Kidney (tissue), 14 donors: ENCODE measurements around the gene PDE10A. TPM values are rescaled to one million over a fixed set of nuclear protein-coding genes. Genes with fewer than 3 reads are reported as not detected.

Experiments used
- DNase-seq, 5 donors: peaks; one replicate each; pipeline ENCODE4 v3.0.0-alpha.2; 2013 to 2020
- FAIRE-seq: peaks from 2 replicates; lab custom pipeline; 2012; peaks lifted over from hg19 to GRCh38; lab: Jason Lieb, UNC
- H3K27ac ChIP-seq, 2 donors: one replicate each; pipeline ENCODE4 v1.7.0; 2013; ENCODE audit warnings: low read depth in 2 of 2, low read length in 2 of 2, inconsistent platforms in 1 of 2
- H3K27me3 ChIP-seq: one replicate; pipeline ENCODE4 v1.7.1; 2013; ENCODE audit warnings: low read length, inconsistent platforms; ENCODE audit not compliant: control insufficient read depth, insufficient read depth
- H3K36me3 ChIP-seq, 3 donors: one replicate each; pipeline versions ENCODE4 v1.7.0 to v1.7.1; 2013; ENCODE audit warnings: low read length in 3 of 3, control low read depth in 1 of 3, inconsistent platforms in 1 of 3; ENCODE audit not compliant: insufficient read depth in 3 of 3, control insufficient read depth in 2 of 3
- H3K4me1 ChIP-seq, 3 donors: one replicate each; pipeline versions ENCODE4 v1.7.0 to v1.7.1; 2013; ENCODE audit warnings: low read length in 3 of 3, inconsistent platforms in 1 of 3, low read depth in 1 of 3; ENCODE audit not compliant: control insufficient read depth in 2 of 3, insufficient read depth in 2 of 3
- H3K4me3 ChIP-seq, 3 donors: one replicate each; pipeline versions ENCODE4 v1.7.0 to v1.8.1; 2013; ENCODE audit warnings: low read length in 3 of 3, control low read depth in 1 of 3, inconsistent platforms in 1 of 3
- H3K9ac ChIP-seq, 3 donors: one replicate each; pipeline versions ENCODE4 v1.7.0 to v1.7.1; 2013; ENCODE audit warnings: low read length in 3 of 3, control low read depth in 1 of 3, inconsistent platforms in 1 of 3
- H3K9me3 ChIP-seq, 3 donors: one replicate each; pipeline versions ENCODE4 v1.7.0 to v1.7.1; 2013; ENCODE audit warnings: low read length in 3 of 3, control low read depth in 1 of 3, inconsistent platforms in 1 of 3; ENCODE audit not compliant: control insufficient read depth in 2 of 3, insufficient read depth in 1 of 3
- CTCF ChIP-seq: IDR thresholded peaks from 3 replicates; pipeline ENCODE4 v1.5.1; 2012; ENCODE audit warnings: mild to moderate bottlenecking, moderate library complexity, borderline replicate concordance; ENCODE audit not compliant: insufficient read depth; ENCODE audit errors: extremely low read depth
- intact Hi-C: fragments of 100-400 bp; cut with DNase I; formaldehyde crosslinking; loops from one replicate; pipeline ENCODE4 v1.11.1; 2022
- polyA plus RNA-seq: library from polyadenylated mRNA; stranded (reverse); fragments of 350-450 nt; fragmentation: Illumina TruSeq; extraction: RNeasy Lipid Tissue Mini Kit (QIAGEN cat#74804); gene quantifications from one replicate; pipeline ENCODE4 v1.2.3, GENCODE V29; 2014; ENCODE audit warnings: low read depth, low replicate concordance; ENCODE audit not compliant: insufficient read depth
- total RNA-seq: library from RNA; stranded (reverse); fragmentation: NEBNext Ultra II Directional; extraction: Animal tissue kit (Norgen Biotek cat#: 25700); gene quantifications from one replicate; pipeline ENCODE4 v1.2.1, GENCODE V29; 2021
- donor health status: control.
- donor health status: control.
- donor health status: control.
- donor health status: control.
- donor health status: control.
- donor health status: DM: yes; HTN: yes; CAD: no.
- donor health status: Normal renal cell carcinoma (clear cell type).

Gene PDE10A
- total and polyA plus RNA-seq, 2 donors from 2014 or later: 4.8 to 23.1 TPM

GRCh38 chr6:165618241-165618640 lies 44.8 kb downstream of the PDE10A start:
- H3K36me3 ChIP-seq: no peaks in the 10 kb centered on the region
- no peak for TF ChIP-seq CTCF
- no peaks in the 10 kb centered on the region for H3K4me1 ChIP-seq
- no peak overlapping the region for H3K9ac ChIP-seq
- no peaks in the 10 kb centered on the region for H3K27me3 ChIP-seq
- H3K27ac ChIP-seq: no peak overlapping the region
- intact Hi-C loops: no loop called here
- no peak overlapping the region for H3K4me3 ChIP-seq
- DNase-seq (no peak), FAIRE-seq (no peak)
- H3K9me3 ChIP-seq: no peaks in the 10 kb centered on the region

- H3K27me3 ChIP-seq: no peaks in the 10 kb centered on the region
- no peak for TF ChIP-seq CTCF
- no peaks in the 10 kb centered on the region for H3K36me3 ChIP-seq
- no peak overlapping the region for H3K27ac ChIP-seq
- DNase-seq: no peak
- H3K9ac ChIP-seq: no peak overlapping the region
- no peak overlapping the region for H3K4me3 ChIP-seq
- no peak for FAIRE-seq
- no peaks in the 10 kb centered on the region for H3K4me1 ChIP-seq
- H3K9me3 ChIP-seq: no peaks in the 10 kb centered on the region
- intact Hi-C loops: no loop called here
Measured at GRCh38 chr6:165617528-165617927, 45.5 kb downstream of the PDE10A start.

GRCh38 chr6:165616116-165616515 lies 46.9 kb downstream of the PDE10A start:
- H3K9ac ChIP-seq: peak overlapping the region in 1 of 3 donors; percentile 22
- no peak for TF ChIP-seq CTCF

GRCh38 chr6:165615636-165616035 lies 47.4 kb downstream of the PDE10A start:
- DNase-seq (peak in 1 of 5 donors; percentile 24), FAIRE-seq (no peak)
- Histone ChIP-seq H3K27me3 (no peaks in the 10 kb centered on the region), H3K36me3 (no peaks in the 10 kb centered on the region), H3K9ac (peak overlapping the region in 1 of 3 donors; percentile 22), H3K9me3 (no peaks in the 10 kb centered on the region), H3K4me1 (no peaks in the 10 kb centered on the region), H3K4me3 (peak overlapping the region; percentile 2 to 49 (median 24)), H3K27ac (peak overlapping the region; percentile 58 to 59)
- intact Hi-C loops: no loop called here
- TF ChIP-seq CTCF: no peak

More at GRCh38 chr6:165616116-165616515, 46.9 kb downstream of the PDE10A start:
- Histone ChIP-seq H3K4me3 (peak overlapping the region; percentile 2 to 49 (median 24)), H3K36me3 (no peaks in the 10 kb centered on the region), H3K4me1 (no peaks in the 10 kb centered on the region), H3K27me3 (no peaks in the 10 kb centered on the region), H3K9me3 (no peaks in the 10 kb centered on the region), H3K27ac (peak overlapping the region; percentile 58 to 59)
- intact Hi-C loops: no loop called here
- peak in 1 of 5 donors; percentile 79 for DNase-seq
- no peak for FAIRE-seq
